HepG2 (cell line): ENCODE data around the gene ZP2. TPM values are rescaled to one million over a fixed set of nuclear protein-coding genes. Genes with fewer than 3 reads are reported as not detected.

ENCODE experiments used
- ATAC-seq: fragments of 200-7000 bp; cut with Tn5 transposase; 3 replicates; pipeline ENCODE4 v1.9.1; 2020; ENCODE audit warnings: mild to moderate bottlenecking, moderate library complexity
- BruUV-seq: library from RNA; stranded (reverse); fragments of 400-500 nt; replicated peaks from 2 replicates; lab custom pipeline; 2021; lab: Mats Ljungman, UMichigan
- CTCF ChIA-PET: fragments of 300-600 bp; formaldehyde crosslinking; extraction: SDS; loops from one replicate; lab custom pipeline; 2021; ENCODE audit warnings: low total read pairs, inconsistent platforms, low intra/inter-chr PET ratio; lab: Yijun Ruan, JAX
- POLR2A ChIA-PET: fragments of 350-600 bp; sonication (Branson Sonifier 250); formaldehyde crosslinking; loops from one replicate; lab custom pipeline; 2020; ENCODE audit warnings: antibody characterized with exemption, inconsistent platforms; lab: Yijun Ruan, JAX
- DNase-seq: peaks from one replicate; pipeline ENCODE4 v3.0.0-alpha.2; 2015; ENCODE audit warnings: low spot score
- FAIRE-seq: peaks from 3 replicates; lab custom pipeline; 2011; peaks lifted over from hg19 to GRCh38; lab: Jason Lieb, UNC
- H2AFZ ChIP-seq: one replicate; pipeline ENCODE4 v1.6.1; 2011; ENCODE audit warnings: low read length, inconsistent platforms
- H3K27ac ChIP-seq: fragments of 300-600 bp; 3 replicates; pipeline ENCODE4 v1.8.0; 2011; ENCODE audit warnings: mixed run types, mild to moderate bottlenecking, mixed read lengths, low read length, inconsistent platforms; ENCODE audit not compliant: insufficient read depth; ENCODE audit errors: extremely low read length
- H3K27me3 ChIP-seq, 2 experiments: fragments of 200-600 bp in 1 of 2; 2 replicates in 1 of 2; 3 replicates in 1 of 2; pipeline versions ENCODE4 v1.6.0 to v1.8.0; 2011; ENCODE audit warnings: low read length in 2 of 2, mild to moderate bottlenecking in 2 of 2, moderate library complexity in 2 of 2, inconsistent platforms in 1 of 2; ENCODE audit not compliant: insufficient read depth in 2 of 2, control insufficient read depth in 1 of 2
- H3K36me3 ChIP-seq, 2 experiments: fragments of 200-600 bp in 1 of 2; replicated peaks in 1 of 2; 2 replicates in 1 of 2; 3 replicates in 1 of 2; pipeline versions ENCODE4 v1.5.1 to v1.8.0; 2011; ENCODE audit warnings: low read length in 2 of 2, inconsistent platforms in 1 of 2; ENCODE audit not compliant: insufficient read depth in 2 of 2, control insufficient read depth in 1 of 2
- H3K4me1 ChIP-seq: 2 replicates; pipeline ENCODE4 v1.5.1; 2012; ENCODE audit warnings: low read length, inconsistent platforms; ENCODE audit not compliant: insufficient read depth
- H3K4me2 ChIP-seq: 2 replicates; pipeline ENCODE4 v1.6.0; 2011; ENCODE audit warnings: low read depth, low read length, inconsistent platforms
- H3K4me3 ChIP-seq, 3 experiments: fragments of 200-600 bp in 1 of 3; sonication (generic), shearing (Covaris generic) in 1 of 3; replicated peaks in 1 of 3; 2 replicates each; pipeline ENCODE4 v1.5.1; 2011 to 2016; ENCODE audit warnings: low read length in 3 of 3, inconsistent platforms in 2 of 3, low read depth in 2 of 3, mild to moderate bottlenecking in 2 of 3, control low read depth in 1 of 3, mixed read lengths in 1 of 3; ENCODE audit not compliant: insufficient read depth in 1 of 3
- H3K79me2 ChIP-seq: one replicate; pipeline ENCODE4 v1.6.1; 2011; ENCODE audit warnings: low read length, inconsistent platforms; ENCODE audit not compliant: insufficient read depth
- H3K9ac ChIP-seq: 2 replicates; pipeline ENCODE4 v1.6.0; 2011; ENCODE audit warnings: mild to moderate bottlenecking, low read depth, low read length, inconsistent platforms; ENCODE audit not compliant: insufficient read depth
- H3K9me3 ChIP-seq: 2 replicates; pipeline ENCODE4 v1.5.1; 2012; ENCODE audit warnings: mild to moderate bottlenecking, low read length
- H4K20me1 ChIP-seq: 2 replicates; pipeline ENCODE4 v1.6.0; 2011; ENCODE audit warnings: inconsistent platforms, mild to moderate bottlenecking, low read length, moderate library complexity; ENCODE audit not compliant: insufficient read depth
- CENPX ChIP-seq: sonication (generic); formaldehyde crosslinking; IDR thresholded peaks from 2 replicates; pipeline ENCODE4 v1.9.0; 2021; ENCODE audit warnings: mild to moderate bottlenecking, missing genetic modification reagents, moderate library complexity
- GLI4 ChIP-seq: sonication (generic); formaldehyde crosslinking; IDR thresholded peaks from 2 replicates; pipeline ENCODE4 v1.5.1; 2020; ENCODE audit warnings: missing genetic modification reagents, mild to moderate bottlenecking, moderate library complexity, borderline replicate concordance
- GZF1 ChIP-seq: sonication (generic); formaldehyde crosslinking; IDR thresholded peaks from 2 replicates; pipeline ENCODE4 v1.5.1; 2020; ENCODE audit warnings: mild to moderate bottlenecking, missing genetic modification reagents
- MED13 ChIP-seq: sonication (generic); formaldehyde crosslinking; IDR thresholded peaks from 2 replicates; pipeline ENCODE4 v1.5.0; 2020; ENCODE audit warnings: missing genetic modification reagents
- MTA3 ChIP-seq: sonication (generic); formaldehyde crosslinking; IDR thresholded peaks from 2 replicates; pipeline ENCODE4 v1.4.0; 2020; ENCODE audit warnings: missing genetic modification reagents
- NCOA1 ChIP-seq: sonication (generic); formaldehyde crosslinking; IDR thresholded peaks from 2 replicates; pipeline ENCODE4 v1.9.0; 2021; ENCODE audit warnings: missing genetic modification reagents
- NKX3-1 ChIP-seq: sonication (generic); formaldehyde crosslinking; IDR thresholded peaks from 2 replicates; pipeline ENCODE4 v1.5.0; 2020; ENCODE audit warnings: missing genetic modification reagents
- PBX2 ChIP-seq: IDR thresholded peaks from 2 replicates; pipeline ENCODE4 v1.6.1; 2016; ENCODE audit warnings: control low read depth
- PHF8 ChIP-seq: sonication (generic); formaldehyde crosslinking; IDR thresholded peaks from 2 replicates; pipeline ENCODE4 v1.5.0; 2020; ENCODE audit warnings: missing genetic modification reagents
- RCOR2 ChIP-seq: IDR thresholded peaks from 2 replicates; pipeline ENCODE4 v1.6.1; 2016; ENCODE audit warnings: missing biosample characterization, missing genetic modification reagents
- ZNF225 ChIP-seq: sonication (generic); formaldehyde crosslinking; IDR thresholded peaks from 2 replicates; pipeline ENCODE4 v1.4.0; 2020; ENCODE audit warnings: mild to moderate bottlenecking, missing genetic modification reagents
- ZNF589 ChIP-seq: sonication (generic); formaldehyde crosslinking; conservative IDR thresholded peaks from 2 replicates; pipeline ENCODE4 v1.8.0; 2022; ENCODE audit warnings: mild to moderate bottlenecking, moderate library complexity, missing genetic modification reagents
- ZNF7 ChIP-seq: IDR thresholded peaks from 2 replicates; pipeline ENCODE4 v1.6.1; 2016; ENCODE audit warnings: missing biosample characterization, missing genetic modification reagents
- ZNF75D ChIP-seq: sonication (generic); formaldehyde crosslinking; IDR thresholded peaks from 2 replicates; pipeline ENCODE4 v1.8.1; 2023; ENCODE audit warnings: missing genetic modification reagents, mild to moderate bottlenecking, borderline replicate concordance
- ZNF792 ChIP-seq: IDR thresholded peaks from 2 replicates; pipeline ENCODE4 v1.6.1; 2016
- WGBS: methylation state at CpG from one replicate; pipeline ENCODE4 v1.1.6; 2017; ENCODE audit warnings: low lambda C conversion rate; 5-methylcytosine and 5-hydroxymethylcytosine counted together
- in situ Hi-C: cut with HindIII; loops from 2 replicates; pipeline ENCODE4 v1.10.0; 2017; ENCODE audit warnings: low pct_unique_long_range_greater_than_20kb; ENCODE audit not compliant: extremely low pct_ligation_motif_present
- intact Hi-C: fragments of 100-400 bp; cut with micrococcal nuclease; formaldehyde crosslinking; loops from one replicate; pipeline ENCODE4 v1.10.0; 2022; ENCODE audit not compliant: unreplicated experiment
- polyA plus RNA-seq, 8 experiments: library from polyadenylated mRNA; depleted of rRNA in 3 of 8; stranded (reverse) in 7 of 8; unstranded in 1 of 8; fragments of >200 nt; fragmentation: Illumina TruSeq in 4 of 8; extraction: Trizol in 4 of 8; gene quantifications; 2 replicates each; pipeline versions ENCODE4 v1.2.1 to v1.2.3, GENCODE V29; 2011 to 2016; ENCODE audit warnings: low read depth in 4 of 8, missing spikeins in 1 of 8, mixed read lengths in 1 of 8; ENCODE audit not compliant: insufficient read depth in 1 of 8
- total RNA-seq, 5 experiments: library from RNA; depleted of rRNA; stranded (reverse); fragments of >200 nt; fragmentation: Illumina TruSeq; extraction: Trizol; gene quantifications; 2 replicates each; pipeline ENCODE4 v1.2.3, GENCODE V29; 2016; ENCODE audit warnings: low read depth in 1 of 5
- TF ChIP-seq, protein P1 (sequence below): fragments of 450-650 bp; IDR thresholded peaks from 2 replicates; pipeline ENCODE4 v1.6.1; 2017
- TF ChIP-seq, protein P2 (sequence below): sonication (generic); formaldehyde crosslinking; IDR thresholded peaks from 2 replicates; pipeline ENCODE4 v1.8.1; 2023; ENCODE audit warnings: mild to moderate bottlenecking, missing genetic modification reagents, borderline replicate concordance
- TF ChIP-seq, protein P3 (sequence below): sonication (generic); formaldehyde crosslinking; IDR thresholded peaks from 2 replicates; pipeline ENCODE4 v1.5.0; 2020; ENCODE audit warnings: missing genetic modification reagents, mild to moderate bottlenecking, borderline replicate concordance
- TF ChIP-seq, protein P4 (sequence below): sonication (generic); formaldehyde crosslinking; IDR thresholded peaks from 2 replicates; pipeline ENCODE4 v1.5.1; 2020; ENCODE audit warnings: mild to moderate bottlenecking, moderate library complexity, missing genetic modification reagents
- TF ChIP-seq, protein P5 (sequence below): sonication (generic); formaldehyde crosslinking; IDR thresholded peaks from 2 replicates; pipeline ENCODE4 v1.5.0; 2020; ENCODE audit warnings: missing genetic modification reagents

ZP2 gene
- total and polyA plus RNA-seq, 2 of the 13 experiments (the other 11 are each of a cell fraction or from before 2014, with no cell fraction given): not detected

DNA sequence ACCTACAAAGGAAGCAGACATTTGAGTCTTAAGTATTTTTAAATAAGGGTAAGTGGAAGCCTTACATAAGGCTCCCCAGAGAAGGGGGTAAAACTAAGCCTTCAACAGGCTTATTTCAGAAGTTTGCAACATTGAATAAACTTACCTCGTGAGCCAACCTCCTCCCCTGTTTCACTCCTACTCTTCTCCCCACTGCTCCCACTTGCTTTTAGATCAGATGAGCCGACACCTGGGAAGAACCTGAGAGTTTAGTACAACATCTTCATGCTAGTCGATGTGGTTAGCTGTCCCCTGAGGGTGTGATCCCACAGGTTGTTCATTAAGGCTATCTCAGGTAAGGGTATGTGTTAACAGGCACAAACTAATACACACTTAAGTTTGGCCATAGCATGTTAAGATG is 13.8 kb downstream of the ZP2 start (continued):
- TF ChIP-seq, protein P1, sequence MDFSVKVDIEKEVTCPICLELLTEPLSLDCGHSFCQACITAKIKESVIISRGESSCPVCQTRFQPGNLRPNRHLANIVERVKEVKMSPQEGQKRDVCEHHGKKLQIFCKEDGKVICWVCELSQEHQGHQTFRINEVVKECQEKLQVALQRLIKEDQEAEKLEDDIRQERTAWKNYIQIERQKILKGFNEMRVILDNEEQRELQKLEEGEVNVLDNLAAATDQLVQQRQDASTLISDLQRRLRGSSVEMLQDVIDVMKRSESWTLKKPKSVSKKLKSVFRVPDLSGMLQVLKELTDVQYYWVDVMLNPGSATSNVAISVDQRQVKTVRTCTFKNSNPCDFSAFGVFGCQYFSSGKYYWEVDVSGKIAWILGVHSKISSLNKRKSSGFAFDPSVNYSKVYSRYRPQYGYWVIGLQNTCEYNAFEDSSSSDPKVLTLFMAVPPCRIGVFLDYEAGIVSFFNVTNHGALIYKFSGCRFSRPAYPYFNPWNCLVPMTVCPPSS: no peak
- TF ChIP-seq ZNF7 (CRISPR knock-in tag) (no peak), PHF8 (no peak), ZNF225 (CRISPR knock-in tag) (no peak), MED13 (CRISPR knock-in tag) (no peak), CENPX (CRISPR knock-in tag) (no peak), PBX2 (no peak), NKX3-1 (CRISPR knock-in tag) (no peak), ZNF75D (CRISPR knock-in tag) (no peak)
- TF ChIP-seq, protein P2, sequence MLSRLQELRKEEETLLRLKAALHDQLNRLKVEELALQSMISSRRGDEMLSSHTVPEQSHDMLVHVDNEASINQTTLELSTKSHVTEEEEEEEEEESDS: no peak

DNA sequence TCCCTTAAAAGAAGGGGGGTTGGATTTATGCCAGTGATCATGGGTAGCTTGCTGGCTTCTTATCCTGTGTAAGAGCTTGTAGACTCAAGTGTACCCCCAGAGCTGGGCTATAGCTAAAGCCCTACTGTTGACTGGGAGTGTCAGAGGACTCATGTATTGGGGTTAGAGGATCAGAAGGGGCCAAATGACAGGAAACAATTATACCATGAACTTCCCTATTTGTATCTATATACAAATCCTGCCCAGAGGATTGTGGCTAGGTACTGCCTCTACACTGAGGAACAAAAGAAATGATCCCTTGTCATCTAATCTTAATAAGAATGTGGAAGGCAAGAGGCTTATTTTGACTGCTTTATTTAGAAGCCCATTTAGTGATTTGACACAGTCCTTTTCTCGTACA is 14.3 kb downstream of the ZP2 start:
- Histone ChIP-seq H3K4me1 (no peaks in the 10 kb centered on the region), H3K79me2 (no peaks in the 10 kb centered on the region), H2AFZ (no peak overlapping the region), H3K27me3 (peaks cover 5 to 58% of the 10 kb centered on the region in 2 experiments; a peak in 4 of 5 replicates), H3K27ac (no peak overlapping the region), H3K4me2 (no peak overlapping the region), H3K4me3 (no peak overlapping the region), H3K9me3 (no peaks in the 10 kb centered on the region), H3K36me3 (no peaks in the 10 kb centered on the region), H3K9ac (no peak overlapping the region), H4K20me1 (no peaks in the 10 kb centered on the region)
- in situ Hi-C loops: no loop called here
- POLR2A ChIA-PET: interaction anchor here (1.0 kb wide), 1 partner anchor 64 kb away, joined by 4 read pairs; no protein-coding TSS in a partner anchor
- FAIRE-seq (no peak), DNase-seq (no peak), ATAC-seq (no peak)
- WGBS: 0% methylated on average over 1 of the region's 1 CpG
- CTCF ChIA-PET: no interaction called here
- intact Hi-C loops: no loop called here
- BruUV-seq: no TSS peak
- TF ChIP-seq ZNF792 (CRISPR knock-in tag) (no peak), NCOA1 (no peak), RCOR2 (CRISPR knock-in tag) (no peak), ZNF589 (no peak), GLI4 (CRISPR knock-in tag) (no peak), GZF1 (CRISPR knock-in tag) (no peak), MTA3 (CRISPR knock-in tag) (no peak)
- TF ChIP-seq, protein P3, sequence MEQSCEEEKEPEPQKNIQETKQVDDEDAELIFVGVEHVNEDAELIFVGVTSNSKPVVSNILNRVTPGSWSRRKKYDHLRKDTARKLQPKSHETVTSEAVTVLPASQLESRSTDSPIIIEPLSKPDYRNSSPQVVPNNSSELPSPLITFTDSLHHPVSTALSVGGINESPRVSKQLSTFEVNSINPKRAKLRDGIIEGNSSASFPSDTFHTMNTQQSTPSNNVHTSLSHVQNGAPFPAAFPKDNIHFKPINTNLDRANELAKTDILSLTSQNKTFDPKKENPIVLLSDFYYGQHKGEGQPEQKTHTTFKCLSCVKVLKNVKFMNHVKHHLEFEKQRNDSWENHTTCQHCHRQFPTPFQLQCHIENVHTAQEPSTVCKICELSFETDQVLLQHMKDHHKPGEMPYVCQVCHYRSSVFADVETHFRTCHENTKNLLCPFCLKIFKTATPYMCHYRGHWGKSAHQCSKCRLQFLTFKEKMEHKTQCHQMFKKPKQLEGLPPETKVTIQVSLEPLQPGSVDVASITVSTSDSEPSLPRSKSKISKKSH (CRISPR knock-in tag): no peak
- TF ChIP-seq, protein P4, sequence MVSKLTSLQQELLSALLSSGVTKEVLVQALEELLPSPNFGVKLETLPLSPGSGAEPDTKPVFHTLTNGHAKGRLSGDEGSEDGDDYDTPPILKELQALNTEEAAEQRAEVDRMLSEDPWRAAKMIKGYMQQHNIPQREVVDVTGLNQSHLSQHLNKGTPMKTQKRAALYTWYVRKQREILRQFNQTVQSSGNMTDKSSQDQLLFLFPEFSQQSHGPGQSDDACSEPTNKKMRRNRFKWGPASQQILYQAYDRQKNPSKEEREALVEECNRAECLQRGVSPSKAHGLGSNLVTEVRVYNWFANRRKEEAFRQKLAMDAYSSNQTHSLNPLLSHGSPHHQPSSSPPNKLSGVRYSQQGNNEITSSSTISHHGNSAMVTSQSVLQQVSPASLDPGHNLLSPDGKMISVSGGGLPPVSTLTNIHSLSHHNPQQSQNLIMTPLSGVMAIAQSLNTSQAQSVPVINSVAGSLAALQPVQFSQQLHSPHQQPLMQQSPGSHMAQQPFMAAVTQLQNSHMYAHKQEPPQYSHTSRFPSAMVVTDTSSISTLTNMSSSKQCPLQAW (CRISPR knock-in tag): no peak
- TF ChIP-seq, protein P5, sequence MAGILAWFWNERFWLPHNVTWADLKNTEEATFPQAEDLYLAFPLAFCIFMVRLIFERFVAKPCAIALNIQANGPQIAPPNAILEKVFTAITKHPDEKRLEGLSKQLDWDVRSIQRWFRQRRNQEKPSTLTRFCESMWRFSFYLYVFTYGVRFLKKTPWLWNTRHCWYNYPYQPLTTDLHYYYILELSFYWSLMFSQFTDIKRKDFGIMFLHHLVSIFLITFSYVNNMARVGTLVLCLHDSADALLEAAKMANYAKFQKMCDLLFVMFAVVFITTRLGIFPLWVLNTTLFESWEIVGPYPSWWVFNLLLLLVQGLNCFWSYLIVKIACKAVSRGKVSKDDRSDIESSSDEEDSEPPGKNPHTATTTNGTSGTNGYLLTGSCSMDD (CRISPR knock-in tag): no peak
